Panc1 (cell line): ENCODE measurements around the gene RPL35. TPM values are rescaled to one million over a fixed set of nuclear protein-coding genes. Genes with fewer than 3 reads are reported as not detected.

Experiments
- ATAC-seq: fragments of 200-7000 bp; cut with Tn5 transposase; 2 replicates; pipeline ENCODE4 v1.9.1; 2020; ENCODE audit warnings: mild to moderate bottlenecking, moderate library complexity
- BruUV-seq: library from RNA; stranded (reverse); fragments of 400-500 nt; replicated peaks from 2 replicates; lab custom pipeline; 2021; lab: Mats Ljungman, UMichigan
- CTCF ChIA-PET: fragments of 300-600 bp; sonication (Branson Sonifier 250); formaldehyde crosslinking; loops from one replicate; lab custom pipeline; 2022; ENCODE audit warnings: antibody characterized with exemption; lab: Charles Lee
- POLR2A ChIA-PET: fragments of 300-600 bp; sonication (Branson Sonifier 250); formaldehyde crosslinking; loops from one replicate; lab custom pipeline; 2022; ENCODE audit warnings: antibody characterized with exemption; lab: Charles Lee
- DNase-seq: peaks from one replicate; pipeline ENCODE4 v3.0.0-alpha.2; 2010; ENCODE audit warnings: low read depth, low spot score
- H3K27ac ChIP-seq: 2 replicates; pipeline ENCODE4 v1.5.1; 2011; ENCODE audit warnings: mild to moderate bottlenecking, low read length, inconsistent platforms
- H3K27me3 ChIP-seq: fragments of 200-500 bp; sonication (Bioruptor generic); 2 replicates; pipeline ENCODE4 v1.6.0; 2014; ENCODE audit warnings: low read length, inconsistent platforms; ENCODE audit not compliant: control insufficient read depth, insufficient read depth
- H3K36me3 ChIP-seq: fragments of 200-500 bp; sonication (Bioruptor generic); 2 replicates; pipeline ENCODE4 v1.5.1; 2014; ENCODE audit warnings: inconsistent platforms, mild to moderate bottlenecking, low read length, moderate library complexity; ENCODE audit not compliant: control insufficient read depth, insufficient read depth
- H3K4me1 ChIP-seq: 2 replicates; pipeline ENCODE4 v1.5.1; 2011; ENCODE audit warnings: inconsistent platforms, mild to moderate bottlenecking, low read length, moderate library complexity; ENCODE audit not compliant: control insufficient read depth, insufficient read depth
- H3K4me3 ChIP-seq, 2 experiments: 2 replicates each; pipeline ENCODE4 v1.5.1; 2011 to 2012; ENCODE audit warnings: low read depth in 2 of 2, low read length in 2 of 2, mild to moderate bottlenecking in 2 of 2, inconsistent platforms in 1 of 2, moderate library complexity in 1 of 2
- H3K9me3 ChIP-seq: fragments of 200-500 bp; sonication (Bioruptor generic); 2 replicates; pipeline ENCODE4 v1.5.1; 2014; ENCODE audit warnings: low read depth, mild to moderate bottlenecking, inconsistent platforms, low read length, moderate library complexity; ENCODE audit not compliant: control insufficient read depth, insufficient read depth
- POLR2AphosphoS5 ChIP-seq: IDR thresholded peaks from 2 replicates; pipeline ENCODE4 v1.6.1; 2012; ENCODE audit warnings: mild to moderate bottlenecking, low read depth, low read length, moderate library complexity
- SIN3A ChIP-seq: IDR thresholded peaks from 2 replicates; pipeline ENCODE4 v1.6.1; 2012; ENCODE audit warnings: low read depth, mild to moderate bottlenecking, low read length, moderate library complexity, borderline replicate concordance; ENCODE audit not compliant: insufficient read depth
- TCF7L2 ChIP-seq: IDR thresholded peaks from 2 replicates; pipeline ENCODE4 v1.6.1; 2011; ENCODE audit warnings: mild to moderate bottlenecking, low read depth, low read length, inconsistent platforms
- in situ Hi-C: cut with HindIII; loops from 2 replicates; pipeline ENCODE4 v1.10.0; 2016; ENCODE audit warnings: low sequenced_read_pairs, low pct_unique_long_range_greater_than_20kb
- intact Hi-C: fragments of 100-400 bp; cut with micrococcal nuclease; formaldehyde crosslinking; loops from one replicate; pipeline ENCODE4 v1.10.0; 2022; ENCODE audit not compliant: unreplicated experiment
- total RNA-seq: library from RNA; stranded (reverse); gene quantifications from one replicate; pipeline ENCODE4 v1.2.1, GENCODE V29; 2021; ENCODE audit not compliant: unreplicated experiment
- TF ChIP-seq, protein P1 (sequence below): fragments of 450-650 bp; IDR thresholded peaks from 2 replicates; pipeline ENCODE4 v1.5.1; 2017; ENCODE audit warnings: mild to moderate bottlenecking
- TF ChIP-seq, protein P2 (sequence below), 2 experiments: IDR thresholded peaks; 2 replicates each; pipeline ENCODE4 v1.6.1; 2011 to 2012; ENCODE audit warnings: low read depth in 2 of 2, control low read depth in 1 of 2, low read length in 1 of 2, mild to moderate bottlenecking in 1 of 2, moderate library complexity in 1 of 2; ENCODE audit not compliant: insufficient read depth in 1 of 2

Gene RPL35
- total RNA-seq, 1 experiment from 2014 or later: 758 TPM

DNA sequence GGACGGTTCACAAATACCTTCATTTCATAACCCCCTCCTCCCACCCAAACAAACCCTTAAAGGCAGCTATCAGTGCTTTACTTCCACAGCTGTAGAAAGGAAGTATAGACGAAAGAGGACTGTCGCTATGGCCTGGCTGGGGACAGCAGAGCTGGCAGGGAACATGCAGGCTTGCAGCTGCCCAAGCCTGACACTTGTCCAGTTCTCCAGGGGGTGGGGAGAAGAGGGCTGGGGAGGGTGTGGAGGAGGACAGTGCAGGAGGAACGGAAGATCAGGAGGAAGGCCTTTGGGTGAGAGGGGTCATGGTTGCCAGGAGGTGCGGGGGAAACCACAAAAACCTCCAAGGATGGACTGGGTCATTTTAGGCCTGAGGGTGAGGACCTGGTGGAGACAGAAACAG, 26.1 kb upstream of the RPL35 start:
- no peaks in the 10 kb centered on the region for H3K9me3 ChIP-seq
- no peak overlapping the region for H3K27ac ChIP-seq
- no peak for ATAC-seq
- H3K36me3 ChIP-seq: no peaks in the 10 kb centered on the region
- H3K4me1 ChIP-seq: no peaks in the 10 kb centered on the region
- no peak for DNase-seq
- TF ChIP-seq, protein P1, sequence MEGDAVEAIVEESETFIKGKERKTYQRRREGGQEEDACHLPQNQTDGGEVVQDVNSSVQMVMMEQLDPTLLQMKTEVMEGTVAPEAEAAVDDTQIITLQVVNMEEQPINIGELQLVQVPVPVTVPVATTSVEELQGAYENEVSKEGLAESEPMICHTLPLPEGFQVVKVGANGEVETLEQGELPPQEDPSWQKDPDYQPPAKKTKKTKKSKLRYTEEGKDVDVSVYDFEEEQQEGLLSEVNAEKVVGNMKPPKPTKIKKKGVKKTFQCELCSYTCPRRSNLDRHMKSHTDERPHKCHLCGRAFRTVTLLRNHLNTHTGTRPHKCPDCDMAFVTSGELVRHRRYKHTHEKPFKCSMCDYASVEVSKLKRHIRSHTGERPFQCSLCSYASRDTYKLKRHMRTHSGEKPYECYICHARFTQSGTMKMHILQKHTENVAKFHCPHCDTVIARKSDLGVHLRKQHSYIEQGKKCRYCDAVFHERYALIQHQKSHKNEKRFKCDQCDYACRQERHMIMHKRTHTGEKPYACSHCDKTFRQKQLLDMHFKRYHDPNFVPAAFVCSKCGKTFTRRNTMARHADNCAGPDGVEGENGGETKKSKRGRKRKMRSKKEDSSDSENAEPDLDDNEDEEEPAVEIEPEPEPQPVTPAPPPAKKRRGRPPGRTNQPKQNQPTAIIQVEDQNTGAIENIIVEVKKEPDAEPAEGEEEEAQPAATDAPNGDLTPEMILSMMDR: no peak
- TF ChIP-seq, protein P2, sequence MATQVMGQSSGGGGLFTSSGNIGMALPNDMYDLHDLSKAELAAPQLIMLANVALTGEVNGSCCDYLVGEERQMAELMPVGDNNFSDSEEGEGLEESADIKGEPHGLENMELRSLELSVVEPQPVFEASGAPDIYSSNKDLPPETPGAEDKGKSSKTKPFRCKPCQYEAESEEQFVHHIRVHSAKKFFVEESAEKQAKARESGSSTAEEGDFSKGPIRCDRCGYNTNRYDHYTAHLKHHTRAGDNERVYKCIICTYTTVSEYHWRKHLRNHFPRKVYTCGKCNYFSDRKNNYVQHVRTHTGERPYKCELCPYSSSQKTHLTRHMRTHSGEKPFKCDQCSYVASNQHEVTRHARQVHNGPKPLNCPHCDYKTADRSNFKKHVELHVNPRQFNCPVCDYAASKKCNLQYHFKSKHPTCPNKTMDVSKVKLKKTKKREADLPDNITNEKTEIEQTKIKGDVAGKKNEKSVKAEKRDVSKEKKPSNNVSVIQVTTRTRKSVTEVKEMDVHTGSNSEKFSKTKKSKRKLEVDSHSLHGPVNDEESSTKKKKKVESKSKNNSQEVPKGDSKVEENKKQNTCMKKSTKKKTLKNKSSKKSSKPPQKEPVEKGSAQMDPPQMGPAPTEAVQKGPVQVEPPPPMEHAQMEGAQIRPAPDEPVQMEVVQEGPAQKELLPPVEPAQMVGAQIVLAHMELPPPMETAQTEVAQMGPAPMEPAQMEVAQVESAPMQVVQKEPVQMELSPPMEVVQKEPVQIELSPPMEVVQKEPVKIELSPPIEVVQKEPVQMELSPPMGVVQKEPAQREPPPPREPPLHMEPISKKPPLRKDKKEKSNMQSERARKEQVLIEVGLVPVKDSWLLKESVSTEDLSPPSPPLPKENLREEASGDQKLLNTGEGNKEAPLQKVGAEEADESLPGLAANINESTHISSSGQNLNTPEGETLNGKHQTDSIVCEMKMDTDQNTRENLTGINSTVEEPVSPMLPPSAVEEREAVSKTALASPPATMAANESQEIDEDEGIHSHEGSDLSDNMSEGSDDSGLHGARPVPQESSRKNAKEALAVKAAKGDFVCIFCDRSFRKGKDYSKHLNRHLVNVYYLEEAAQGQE (IDR thresholded peaks at IDR 0.05; ENCODE audit: insufficient read depth in 1 of 2, low read depth in 2 of 2, low read length in 1 of 2): no peak
- TF ChIP-seq POLR2AphosphoS5 (no peak), TCF7L2 (no peak), SIN3A (no peak)
- POLR2A ChIA-PET: no interaction called here
- BruUV-seq: no TSS peak
- H3K4me3 ChIP-seq: no peak overlapping the region
- CTCF ChIA-PET: no interaction called here
- H3K27me3 ChIP-seq: no peaks in the 10 kb centered on the region
- intact Hi-C loops (no loop called here), in situ Hi-C loops (no loop called here)

DNA sequence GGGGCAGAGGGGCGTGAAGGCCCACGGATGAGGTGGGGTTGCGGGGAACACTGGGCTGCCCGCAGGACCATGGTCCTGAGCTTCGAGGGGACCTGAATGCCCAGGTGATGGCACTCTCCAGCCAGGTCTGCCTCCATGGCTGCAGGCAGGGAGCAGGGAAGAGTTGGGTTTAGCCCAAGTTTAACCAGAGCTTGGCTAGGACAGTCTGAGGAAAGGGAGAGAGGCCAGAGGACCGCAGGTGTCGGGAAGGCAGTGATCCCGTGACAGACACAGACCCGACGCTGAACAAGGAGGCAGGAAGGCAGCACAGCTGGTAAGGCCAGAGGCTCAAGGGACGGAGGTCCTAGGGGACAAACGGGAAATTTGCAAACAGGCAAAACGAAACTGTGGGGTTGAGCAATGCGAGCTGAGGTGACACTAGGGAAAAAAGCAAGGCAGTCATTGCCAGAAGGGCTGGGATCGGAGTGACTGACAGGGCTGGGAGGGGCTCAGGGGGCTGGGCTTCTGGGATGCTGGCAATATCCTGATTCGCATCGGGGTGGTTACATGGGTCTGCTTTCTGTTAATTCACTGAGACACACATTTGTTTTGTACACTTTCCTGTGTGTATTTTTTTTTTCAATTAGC, 25.2 kb upstream of the RPL35 start:
- ChIA-PET CTCF (no interaction called here), POLR2A (no interaction called here)
- H3K9me3 ChIP-seq: no peaks in the 10 kb centered on the region
- BruUV-seq: no TSS peak
- no peak for ATAC-seq
- H3K27ac ChIP-seq: no peak overlapping the region
- H3K4me3 ChIP-seq: no peak overlapping the region
- intact Hi-C loops (no loop called here), in situ Hi-C loops (no loop called here)
- no peak for DNase-seq
- no peaks in the 10 kb centered on the region for H3K36me3 ChIP-seq
- TF ChIP-seq POLR2AphosphoS5 (no peak), SIN3A (no peak), TCF7L2 (no peak)
- TF ChIP-seq, protein P1: no peak
- TF ChIP-seq, protein P2 (IDR thresholded peaks at IDR 0.05; ENCODE audit: insufficient read depth in 1 of 2, low read depth in 2 of 2, low read length in 1 of 2): no peak
- H3K27me3 ChIP-seq: no peaks in the 10 kb centered on the region
- no peaks in the 10 kb centered on the region for H3K4me1 ChIP-seq
